ENCODE data around the gene MSMP. TPM values are rescaled to one million over a fixed set of nuclear protein-coding genes. Genes with fewer than 3 reads are reported as not detected.

The MSMP gene
- polyA plus RNA-seq, 3 donors from 2014 or later: 1.3 TPM; not detected in 2

GRCh38 chr9:35731415-35732184 lies 22.5 kb downstream of the MSMP start:
- Mint-ChIP-seq H3K27me3 (ENCODE audit: low read depth in 3 of 3) (no peaks in the 10 kb centered on the region), H3K9me3 (no peaks in the 10 kb centered on the region), H3K36me3 (peaks cover 0 to 11% (median 0%) of the 10 kb centered on the region in 3 donors), H3K27ac (peak overlapping the region in 4 of 6 donors; percentile 94 to 96 (median 94)), H3K4me3 (peak overlapping the region in 2 of 5 donors; percentile 92 to 96), H3K4me1 (peaks cover 18 to 26% of the 10 kb centered on the region in 2 donors)
- DNase-seq: no peak

- no peak for DNase-seq
- peaks cover 13 to 22% of the 10 kb centered on the region in 2 donors for H3K4me1 Mint-ChIP-seq
- no peak overlapping the region for H3K27ac Mint-ChIP-seq
- no peaks in the 10 kb centered on the region for H3K9me3 Mint-ChIP-seq
- H3K4me3 Mint-ChIP-seq: no peak overlapping the region
- peaks cover 0 to 10% (median 4%) of the 10 kb centered on the region in 3 donors for H3K36me3 Mint-ChIP-seq
- no peaks in the 10 kb centered on the region for H3K27me3 Mint-ChIP-seq (ENCODE audit: low read depth in 3 of 3)
Measured at GRCh38 chr9:35730486-35730854, 23.6 kb downstream of the MSMP start.

GRCh38 chr9:35729700-35730485 lies 24.2 kb downstream of the MSMP start:
- Mint-ChIP-seq H3K4me3 (no peak overlapping the region), H3K27ac (no peak overlapping the region), H3K4me1 (peaks cover 17 to 23% of the 10 kb centered on the region in 2 donors), H3K27me3 (ENCODE audit: low read depth in 3 of 3) (peaks cover 0 to 1% (median 0%) of the 10 kb centered on the region in 3 donors), H3K9me3 (no peaks in the 10 kb centered on the region), H3K36me3 (peaks cover 2 to 9% (median 7%) of the 10 kb centered on the region in 3 donors)
- peak; percentile 42 to 55 (median 49) for DNase-seq

DNA sequence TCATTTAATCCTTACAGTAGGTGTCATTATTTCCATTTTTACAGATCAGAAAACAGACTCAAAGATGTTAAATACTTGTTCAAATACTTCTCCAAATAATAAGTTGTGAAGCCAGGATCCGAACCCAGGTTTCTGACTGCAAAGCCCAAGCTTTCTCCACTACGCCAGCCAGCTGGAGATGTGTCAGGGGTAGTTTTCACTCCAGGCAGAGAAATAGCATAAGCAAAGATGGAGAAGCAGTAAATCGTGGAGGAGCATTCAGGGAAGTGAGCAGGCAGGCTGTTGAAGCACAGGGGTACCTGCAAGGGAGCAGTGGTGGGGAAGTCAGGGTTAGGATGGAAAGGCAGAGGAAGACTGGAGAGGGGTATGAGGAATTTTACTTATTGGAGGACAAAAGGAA lies 25.0 kb downstream of the MSMP start:
- Mint-ChIP-seq H3K9me3 (no peaks in the 10 kb centered on the region), H3K4me1 (peaks cover 21 to 28% of the 10 kb centered on the region in 2 donors), H3K36me3 (peaks cover 8 to 16% (median 14%) of the 10 kb centered on the region in 3 donors), H3K4me3 (no peak overlapping the region), H3K27ac (no peak overlapping the region), H3K27me3 (ENCODE audit: low read depth in 3 of 3) (peaks cover 0 to 2% (median 0%) of the 10 kb centered on the region in 3 donors)
- DNase-seq: no peak

GRCh38 chr9:35728041-35728971 lies 25.8 kb downstream of the MSMP start:
- no peak overlapping the region for H3K4me3 Mint-ChIP-seq
- peaks cover 0 to 2% (median 0%) of the 10 kb centered on the region in 3 donors for H3K27me3 Mint-ChIP-seq (ENCODE audit: low read depth in 3 of 3)
- no peak overlapping the region for H3K27ac Mint-ChIP-seq
- H3K36me3 Mint-ChIP-seq: peaks cover 8 to 21% (median 18%) of the 10 kb centered on the region in 3 donors
- H3K4me1 Mint-ChIP-seq: peaks cover 20 to 24% of the 10 kb centered on the region in 2 donors
- no peaks in the 10 kb centered on the region for H3K9me3 Mint-ChIP-seq
- peak; percentile 64 to 67 (median 64) for DNase-seq

DNA sequence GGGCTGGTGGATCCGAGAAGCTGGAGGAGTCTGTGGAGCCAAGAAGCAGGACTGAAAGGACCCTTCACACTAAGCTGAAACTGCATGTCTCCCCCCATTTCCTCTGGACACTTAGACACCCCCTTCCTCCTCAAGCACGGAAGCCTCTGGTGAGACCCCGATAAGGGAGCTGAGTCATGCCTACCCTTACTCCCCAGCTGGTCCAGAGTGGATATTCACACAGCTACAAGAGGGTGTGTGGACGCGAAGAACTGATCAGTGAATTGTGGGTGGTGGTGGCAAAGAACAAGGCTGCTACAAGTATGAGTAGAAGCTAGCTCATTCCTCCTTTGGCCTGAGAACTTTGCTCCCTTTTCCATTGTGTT lies 26.4 kb downstream of the MSMP start:
- Mint-ChIP-seq H3K27me3 (ENCODE audit: low read depth in 3 of 3) (peaks cover 0 to 2% (median 0%) of the 10 kb centered on the region in 3 donors), H3K27ac (no peak overlapping the region)

GRCh38 chr9:35726931-35727330 lies 27.1 kb downstream of the MSMP start:
- no peak overlapping the region for H3K4me3 Mint-ChIP-seq
- H3K4me1 Mint-ChIP-seq: peaks cover 10 to 16% of the 10 kb centered on the region in 2 donors
- H3K9me3 Mint-ChIP-seq: no peaks in the 10 kb centered on the region
- peak overlapping the region in 1 of 6 donors; percentile 93 for H3K27ac Mint-ChIP-seq
- H3K27me3 Mint-ChIP-seq (ENCODE audit: low read depth in 3 of 3): peaks cover 0 to 2% (median 0%) of the 10 kb centered on the region in 3 donors
- DNase-seq: peak; percentile 30 to 45 (median 35)
- peaks cover 13 to 33% (median 30%) of the 10 kb centered on the region in 3 donors for H3K36me3 Mint-ChIP-seq

More for the DNA sequence above, 26.4 kb downstream of the MSMP start:
- Mint-ChIP-seq H3K4me3 (no peak overlapping the region), H3K4me1 (peaks cover 13 to 17% of the 10 kb centered on the region in 2 donors), H3K36me3 (peaks cover 8 to 25% (median 23%) of the 10 kb centered on the region in 3 donors), H3K9me3 (no peaks in the 10 kb centered on the region)
- DNase-seq: no peak

DNA sequence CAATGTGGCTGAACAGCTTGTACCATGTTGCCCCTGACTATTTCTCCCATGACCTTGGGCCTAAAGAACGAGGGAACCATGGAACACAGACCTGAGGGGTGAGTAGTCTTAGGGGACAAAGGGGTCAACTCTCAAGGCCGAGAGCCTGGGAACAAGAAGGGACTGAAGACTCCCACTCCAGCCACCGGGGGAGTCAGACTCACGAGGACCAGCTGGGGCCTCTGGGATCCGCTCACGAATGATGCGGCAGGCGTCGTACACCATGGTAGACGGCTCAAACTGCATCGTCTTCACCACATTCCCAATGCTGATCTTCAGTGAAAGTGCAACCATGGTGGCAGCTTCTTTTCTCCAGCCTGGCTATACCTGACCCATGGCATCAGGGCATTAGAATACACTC lies 28.7 kb downstream of the MSMP start:
- no peak for DNase-seq
- H3K4me3 Mint-ChIP-seq: peak overlapping the region in 1 of 5 donors; percentile 21
- H3K27me3 Mint-ChIP-seq (ENCODE audit: low read depth in 3 of 3): peaks cover 0 to 2% (median 0%) of the 10 kb centered on the region in 3 donors
- H3K36me3 Mint-ChIP-seq: peaks cover 16 to 41% (median 39%) of the 10 kb centered on the region in 3 donors
- no peaks in the 10 kb centered on the region for H3K9me3 Mint-ChIP-seq
- peaks cover 10 to 18% of the 10 kb centered on the region in 2 donors for H3K4me1 Mint-ChIP-seq
- H3K27ac Mint-ChIP-seq: peak overlapping the region in 2 of 6 donors; percentile 29 to 36

GRCh38 chr9:35723908-35724307 lies 30.2 kb downstream of the MSMP start:
- Mint-ChIP-seq H3K27me3 (ENCODE audit: low read depth in 3 of 3) (peaks cover 0 to 4% (median 0%) of the 10 kb centered on the region in 3 donors), H3K27ac (no peak overlapping the region), H3K9me3 (no peaks in the 10 kb centered on the region), H3K36me3 (peaks cover 23 to 52% (median 47%) of the 10 kb centered on the region in 3 donors), H3K4me3 (no peak overlapping the region), H3K4me1 (peaks cover 10 to 18% of the 10 kb centered on the region in 2 donors)
- no peak for DNase-seq

- no peaks in the 10 kb centered on the region for H3K9me3 Mint-ChIP-seq
- peaks cover 10 to 18% of the 10 kb centered on the region in 2 donors for H3K4me1 Mint-ChIP-seq
- H3K27me3 Mint-ChIP-seq (ENCODE audit: low read depth in 3 of 3): peaks cover 0 to 4% (median 0%) of the 10 kb centered on the region in 3 donors
- H3K4me3 Mint-ChIP-seq: no peak overlapping the region
- no peak for DNase-seq
- peak overlapping the region in 2 of 6 donors; percentile 19 to 45 for H3K27ac Mint-ChIP-seq
- peaks cover 25 to 53% (median 48%) of the 10 kb centered on the region in 3 donors for H3K36me3 Mint-ChIP-seq
Measured at GRCh38 chr9:35723426-35723825, 30.6 kb downstream of the MSMP start.

DNA sequence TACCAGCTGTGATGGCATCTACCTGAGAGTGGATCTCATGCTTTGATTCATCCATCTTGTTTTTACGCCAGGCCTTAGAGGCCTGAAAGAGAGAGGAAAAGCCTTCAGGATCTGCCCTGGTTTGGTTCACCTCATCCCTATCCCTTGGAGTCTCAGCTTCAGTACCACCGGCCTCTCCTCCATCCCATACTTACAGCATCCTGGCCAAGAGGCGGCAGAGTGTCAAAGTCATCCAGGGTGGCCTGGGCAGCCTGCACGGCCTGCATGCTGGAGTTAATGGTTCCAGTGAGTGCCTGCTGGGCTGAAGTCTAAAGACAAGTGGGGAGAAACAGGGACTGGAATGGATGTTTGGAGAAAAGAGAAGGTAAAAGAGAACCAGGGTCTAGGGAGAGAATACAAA lies 34.5 kb downstream of the MSMP start:
- Mint-ChIP-seq H3K36me3 (peaks cover 43 to 72% (median 58%) of the 10 kb centered on the region in 3 donors), H3K4me1 (peaks cover 2 to 8% of the 10 kb centered on the region in 2 donors), H3K27ac (peak overlapping the region in 2 of 6 donors; percentile 35 to 44), H3K9me3 (no peaks in the 10 kb centered on the region), H3K27me3 (ENCODE audit: low read depth in 3 of 3) (peaks cover 0 to 5% (median 0%) of the 10 kb centered on the region in 3 donors), H3K4me3 (no peak overlapping the region)
- no peak for DNase-seq

DNA sequence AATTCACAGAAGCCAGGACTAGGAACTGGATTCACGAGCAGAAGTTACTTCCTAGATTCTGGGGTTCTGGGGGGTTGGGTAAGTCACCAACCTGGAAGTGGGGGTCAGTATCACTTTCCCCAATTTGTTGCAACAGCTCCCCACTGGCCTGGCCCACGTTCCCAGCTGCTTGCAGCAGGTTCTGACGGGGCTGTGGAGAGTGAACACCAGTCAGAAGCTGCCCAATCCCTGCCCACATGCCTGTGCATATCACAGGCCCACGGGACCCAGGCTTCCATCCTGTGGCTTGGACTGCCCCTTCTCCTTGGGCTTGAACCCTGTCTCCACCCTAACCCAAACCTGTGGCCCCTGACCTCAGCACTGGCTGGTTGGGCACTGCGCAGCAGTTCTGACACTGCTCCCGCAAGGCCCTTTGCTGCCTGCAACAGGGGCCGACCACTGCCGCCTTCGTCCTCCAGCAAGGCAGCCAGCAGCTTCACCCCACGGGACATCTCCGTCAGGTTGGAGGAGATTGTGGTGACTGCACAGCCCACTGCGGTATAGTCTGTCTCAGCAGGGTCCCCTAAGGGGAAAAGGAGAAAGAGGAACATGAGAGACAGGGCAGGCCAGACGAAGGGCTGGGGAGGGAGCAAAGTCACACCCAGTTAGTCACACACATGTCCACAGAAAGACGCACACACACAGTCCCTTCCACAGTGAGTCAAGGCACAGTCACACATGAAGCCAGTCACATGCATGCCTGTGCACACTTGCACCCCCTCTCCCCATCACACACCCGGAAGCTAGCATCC lies 35.2 kb downstream of the MSMP start:
- peaks cover 41 to 74% (median 55%) of the 10 kb centered on the region in 3 donors for H3K36me3 Mint-ChIP-seq
- no peak for DNase-seq
- H3K9me3 Mint-ChIP-seq: no peaks in the 10 kb centered on the region
- no peak overlapping the region for H3K4me3 Mint-ChIP-seq
- H3K27me3 Mint-ChIP-seq (ENCODE audit: low read depth in 3 of 3): peaks cover 0 to 5% (median 0%) of the 10 kb centered on the region in 3 donors
- peak overlapping the region in 2 of 6 donors; percentile 10 to 85 for H3K27ac Mint-ChIP-seq
- peaks cover 0 to 6% of the 10 kb centered on the region in 2 donors for H3K4me1 Mint-ChIP-seq

Data from immature natural killer cell (primary cell).